ENCODE measurements around the gene GP1BA.

Gene GP1BA

DNA sequence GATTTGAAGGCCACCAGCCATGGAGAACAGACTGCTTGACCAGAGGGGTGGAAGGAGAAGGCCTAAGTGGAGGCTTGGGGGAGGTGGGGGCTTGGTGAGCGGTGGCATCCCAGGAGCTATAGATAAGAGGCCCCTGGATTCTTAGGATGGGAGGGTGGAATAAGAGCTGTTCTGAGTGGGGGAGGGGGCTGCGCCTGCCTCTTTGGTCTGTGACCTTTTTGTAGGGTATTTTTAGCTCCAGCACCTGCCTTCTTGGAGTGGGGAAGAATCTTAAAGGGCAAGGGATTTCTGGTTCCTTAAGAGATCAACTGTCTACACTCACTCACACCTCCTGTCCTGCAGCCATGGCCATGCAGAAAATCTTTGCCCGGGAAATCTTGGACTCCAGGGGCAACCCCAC lies 19.4 kb downstream of the GP1BA start:
- no peak for DNase-seq

DNA sequence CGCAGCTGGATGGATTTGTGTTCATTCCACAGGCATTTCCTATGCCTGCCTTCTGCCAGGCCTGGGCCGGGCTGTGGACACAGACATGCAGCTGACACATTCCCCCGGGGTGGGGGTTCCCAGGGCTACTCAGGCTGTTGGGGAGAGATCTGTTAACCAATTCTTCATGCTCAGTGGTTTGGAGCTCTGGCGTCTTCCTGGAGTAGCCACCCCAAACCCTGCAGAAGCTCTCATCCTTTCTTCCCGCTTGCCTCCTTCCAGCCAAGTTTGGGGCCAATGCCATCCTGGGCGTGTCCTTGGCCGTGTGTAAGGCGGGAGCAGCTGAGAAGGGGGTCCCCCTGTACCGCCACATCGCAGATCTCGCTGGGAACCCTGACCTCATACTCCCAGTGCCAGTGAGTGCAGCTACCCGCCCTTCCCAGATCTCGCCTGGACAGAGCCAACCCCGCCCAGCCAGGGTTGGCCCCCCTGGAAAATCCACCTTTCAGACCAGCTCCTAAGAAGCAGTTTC lies 21.4 kb downstream of the GP1BA start:
- DNase-seq, result no peak

DNA sequence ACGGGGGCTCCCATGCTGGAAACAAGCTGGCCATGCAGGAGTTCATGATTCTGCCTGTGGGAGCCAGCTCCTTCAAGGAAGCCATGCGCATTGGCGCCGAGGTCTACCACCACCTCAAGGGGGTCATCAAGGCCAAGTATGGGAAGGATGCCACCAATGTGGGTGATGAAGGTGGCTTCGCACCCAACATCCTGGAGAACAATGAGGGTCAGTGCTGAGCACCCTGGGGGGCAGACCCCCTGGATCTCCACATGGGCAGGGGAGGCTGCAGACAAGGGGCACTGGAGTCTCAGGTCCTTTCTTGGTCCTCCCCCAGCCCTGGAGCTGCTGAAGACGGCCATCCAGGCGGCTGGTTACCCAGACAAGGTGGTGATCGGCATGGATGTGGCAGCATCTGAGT lies 23.0 kb downstream of the GP1BA start:
- no peak for DNase-seq

DNA sequence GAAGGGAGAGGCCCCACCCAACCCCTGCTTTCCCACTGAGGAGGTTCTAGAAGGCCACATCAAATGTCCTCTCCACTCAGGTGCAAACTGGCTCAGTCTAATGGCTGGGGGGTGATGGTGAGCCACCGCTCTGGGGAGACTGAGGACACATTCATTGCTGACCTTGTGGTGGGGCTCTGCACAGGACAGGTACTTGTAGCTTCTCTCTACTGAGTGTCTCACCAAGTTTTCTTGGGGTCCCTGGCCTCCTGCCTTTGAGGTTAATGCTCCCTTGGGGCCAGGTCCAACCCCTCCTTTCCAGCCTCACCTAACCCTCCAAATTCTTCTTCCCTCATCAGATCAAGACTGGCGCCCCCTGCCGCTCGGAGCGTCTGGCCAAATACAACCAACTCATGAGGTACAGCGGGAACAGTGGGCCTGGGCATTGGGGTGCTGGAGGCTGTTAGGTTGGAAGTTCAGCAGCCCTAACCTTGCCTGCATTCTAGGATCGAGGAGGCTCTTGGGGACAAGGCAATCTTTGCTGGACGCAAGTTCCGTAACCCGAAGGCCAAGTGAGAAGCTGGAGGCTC lies 24.5 kb downstream of the GP1BA start:
- DNase-seq, result peak; percentile 51

DNA sequence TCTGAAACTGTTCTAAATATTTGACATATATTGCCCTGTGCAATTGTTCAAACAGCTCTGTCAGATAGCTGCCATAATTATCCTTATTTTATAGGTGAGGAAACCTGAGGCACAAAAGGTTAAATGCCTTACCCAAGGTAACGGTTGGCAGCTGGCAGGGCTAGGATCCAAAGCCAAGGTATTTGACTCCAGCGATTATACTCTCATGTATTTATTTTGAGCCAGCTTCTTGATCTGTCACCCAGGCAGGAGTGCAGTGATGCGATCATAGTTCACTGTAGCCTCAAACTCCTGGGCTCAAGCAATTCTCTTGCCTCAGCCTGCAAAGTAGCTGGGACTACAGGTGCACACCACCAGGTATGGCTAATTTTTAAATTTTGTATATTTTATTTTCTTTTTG lies 26.0 kb downstream of the GP1BA start:
- DNase-seq, result no peak

DNA sequence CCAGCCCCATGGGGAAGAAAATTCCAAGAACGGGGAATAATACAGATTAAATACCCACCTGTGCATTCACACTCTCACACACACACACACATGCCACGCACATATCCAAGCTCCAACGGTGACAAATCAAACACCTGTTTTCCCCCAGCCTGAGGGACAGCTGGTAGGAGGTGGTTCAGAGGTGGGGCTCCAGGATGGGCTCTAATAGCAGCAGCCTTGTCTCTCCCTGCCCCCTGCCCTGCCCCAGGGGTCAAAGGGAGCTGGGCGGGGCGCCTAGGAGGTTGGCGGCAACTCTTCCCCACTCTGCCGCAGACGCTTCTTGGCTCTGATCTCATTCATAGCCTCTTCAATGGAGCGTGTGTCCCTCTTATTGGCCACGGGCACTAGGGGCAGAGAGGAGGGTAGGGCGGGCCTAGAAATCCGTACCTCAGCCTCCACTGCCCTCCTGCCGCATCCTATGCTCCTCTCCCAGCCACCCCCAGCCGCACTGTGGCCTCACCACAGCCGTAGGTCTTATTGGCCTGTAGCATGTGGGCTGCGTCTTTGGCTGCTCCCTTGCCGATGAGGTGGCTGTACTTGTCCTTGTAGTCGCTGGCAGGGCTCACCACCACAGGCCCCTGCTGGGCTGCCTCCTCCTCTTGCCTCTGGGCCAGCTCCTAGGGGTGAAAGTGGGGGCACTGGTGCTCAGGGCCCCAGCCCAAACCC lies 27.3 kb downstream of the GP1BA start:
- no peak for DNase-seq

DNA sequence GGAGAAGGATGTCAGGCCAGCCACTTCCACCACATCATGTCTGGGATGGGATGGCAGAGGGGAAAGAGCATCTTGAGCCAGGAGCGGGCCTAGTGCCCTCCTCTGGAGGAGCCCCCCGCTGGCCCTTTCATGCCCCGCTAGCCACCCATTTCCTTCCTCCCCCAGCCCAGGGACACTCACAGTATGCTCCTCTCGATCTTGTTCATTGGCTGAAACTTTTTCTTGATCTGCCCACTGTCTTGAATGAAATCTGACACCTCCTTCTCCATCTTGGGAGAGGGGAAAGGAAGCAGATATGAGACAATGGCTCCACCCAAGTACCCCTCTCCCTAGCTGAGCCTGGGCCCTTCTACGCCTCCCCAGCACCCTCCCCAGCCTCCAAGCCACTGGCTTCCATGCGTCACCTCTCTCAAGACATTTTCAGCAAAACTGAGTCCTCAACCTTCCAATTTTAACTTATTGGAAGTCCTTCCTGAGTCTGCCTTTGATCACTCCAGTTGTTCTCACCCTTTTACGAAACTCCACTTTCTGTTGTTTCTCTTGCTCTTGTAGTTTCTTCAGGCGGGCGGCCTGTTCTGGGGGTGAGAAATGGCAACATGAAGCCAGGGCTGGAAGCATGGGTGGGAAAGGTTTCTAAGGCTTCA lies 28.3 kb downstream of the GP1BA start:
- DNase-seq, result no peak

DNA sequence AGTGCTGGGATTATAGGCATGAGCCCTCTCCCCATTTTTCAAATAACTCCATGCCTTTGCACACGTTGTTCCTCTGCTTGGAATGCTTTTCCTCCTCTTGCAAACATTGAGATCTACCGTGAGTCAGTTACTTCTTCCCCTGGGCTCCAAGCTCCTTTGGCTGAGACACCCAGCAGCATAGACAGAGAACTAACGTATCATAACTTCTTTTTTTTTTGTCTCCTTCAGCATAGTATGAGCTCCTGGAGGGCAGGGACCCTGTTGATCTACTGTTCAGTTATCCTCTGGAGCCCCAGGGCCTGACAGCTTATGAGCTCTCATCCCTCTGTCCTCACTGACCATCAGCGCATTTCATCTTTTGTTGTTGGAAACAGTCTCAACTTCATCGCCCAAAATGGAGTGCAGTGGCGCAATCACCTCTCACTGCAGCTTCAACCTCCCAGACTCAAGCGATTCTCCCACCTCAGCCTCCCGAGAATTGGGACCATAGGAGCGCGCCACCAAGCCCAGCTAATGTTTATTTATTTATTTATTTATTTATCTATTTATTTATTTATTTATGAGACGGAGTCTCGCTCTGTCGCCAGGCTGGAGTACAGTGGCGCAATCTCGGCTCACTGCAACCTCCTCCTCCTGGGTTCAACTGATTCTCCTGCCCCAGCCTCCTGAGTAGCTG lies 33.4 kb downstream of the GP1BA start:
- no peak for DNase-seq

DNA sequence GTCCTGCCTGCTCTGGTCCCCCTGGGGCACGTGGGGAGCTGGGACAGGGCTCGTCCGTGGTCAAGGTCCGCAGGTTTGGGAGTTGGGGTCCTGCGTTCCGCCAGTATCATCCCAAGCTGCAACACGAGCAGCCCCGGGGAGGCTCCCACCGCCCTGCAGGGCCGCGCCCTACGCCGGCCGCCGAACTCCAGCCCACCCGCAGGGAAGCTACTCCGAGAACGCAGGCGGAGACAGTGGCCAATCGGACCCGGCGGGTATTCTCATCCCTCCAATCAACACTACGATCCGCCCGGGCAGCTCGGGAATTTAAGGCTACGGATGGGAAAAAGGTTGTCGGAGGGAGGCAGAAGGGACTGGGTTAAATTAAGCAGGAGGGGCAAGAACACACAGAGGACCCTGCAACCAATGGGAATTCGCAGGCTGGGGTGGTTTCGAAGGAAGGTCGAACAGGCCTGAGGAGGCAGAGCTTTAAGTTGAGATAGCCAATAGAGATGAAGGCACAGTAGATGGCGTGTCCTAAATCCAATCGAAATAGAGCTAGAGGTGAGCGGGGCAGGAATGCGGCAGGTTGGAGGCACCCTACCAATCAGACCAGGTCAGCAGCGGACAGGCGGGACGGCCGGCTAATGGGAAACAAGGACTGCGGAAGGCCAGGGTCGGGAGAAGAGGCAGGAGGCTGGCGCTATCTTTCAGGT lies 34.9 kb downstream of the GP1BA start:
- peak; percentile 88 for DNase-seq

DNA sequence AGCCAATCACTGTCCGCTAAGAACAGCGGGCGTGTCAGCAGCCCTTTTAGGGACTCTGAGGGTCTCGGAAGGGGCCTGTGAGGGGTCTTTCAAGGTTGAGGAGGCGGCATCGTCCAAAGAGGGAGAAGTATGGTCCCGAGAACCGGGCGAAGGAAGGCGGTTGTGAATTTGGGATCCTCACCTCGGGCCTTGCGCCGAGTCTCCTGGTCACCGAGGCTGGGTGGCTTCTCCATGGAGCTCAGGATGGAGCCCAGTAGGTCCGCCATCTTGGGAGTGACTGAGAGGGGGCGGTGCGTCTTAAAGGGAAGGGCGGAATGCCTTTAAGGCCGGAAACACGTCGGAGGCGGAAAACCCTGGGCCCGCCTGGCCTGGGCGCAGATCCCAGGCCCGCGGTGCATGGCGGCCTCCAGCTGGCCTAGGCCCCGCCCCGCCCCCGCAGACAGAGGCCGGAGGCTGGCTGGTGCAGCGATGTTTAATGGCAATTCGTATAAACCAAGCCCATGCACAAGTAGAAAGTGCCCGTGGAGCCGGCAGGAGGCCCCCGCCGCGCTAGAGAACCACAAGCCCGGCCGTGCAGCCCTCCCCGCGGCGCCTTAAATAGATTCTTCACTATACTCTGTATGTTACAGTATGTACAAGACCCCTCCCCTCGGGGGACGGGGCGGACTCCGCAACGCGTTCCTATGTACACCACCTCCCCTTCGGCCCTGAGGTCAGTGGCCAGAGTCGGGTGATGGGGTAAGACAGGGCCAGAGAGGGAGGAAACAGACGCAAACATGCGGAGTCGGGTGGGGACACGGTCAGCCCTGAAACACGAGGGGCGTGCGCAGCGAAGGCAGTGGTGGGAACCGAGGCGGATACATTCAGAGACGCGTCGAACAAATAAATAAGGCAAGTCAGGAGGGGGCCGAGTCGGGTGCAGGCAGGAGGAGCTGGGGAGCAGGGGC lies 35.7 kb downstream of the GP1BA start, which contains the start of gene SPAG7:
TSS of gene SPAG7 (minus strand) at position 279 of the 947 bp plus-strand sequence. CDS start at position 266, 13 bp downstream.
- peak; percentile 90 for DNase-seq

DNA sequence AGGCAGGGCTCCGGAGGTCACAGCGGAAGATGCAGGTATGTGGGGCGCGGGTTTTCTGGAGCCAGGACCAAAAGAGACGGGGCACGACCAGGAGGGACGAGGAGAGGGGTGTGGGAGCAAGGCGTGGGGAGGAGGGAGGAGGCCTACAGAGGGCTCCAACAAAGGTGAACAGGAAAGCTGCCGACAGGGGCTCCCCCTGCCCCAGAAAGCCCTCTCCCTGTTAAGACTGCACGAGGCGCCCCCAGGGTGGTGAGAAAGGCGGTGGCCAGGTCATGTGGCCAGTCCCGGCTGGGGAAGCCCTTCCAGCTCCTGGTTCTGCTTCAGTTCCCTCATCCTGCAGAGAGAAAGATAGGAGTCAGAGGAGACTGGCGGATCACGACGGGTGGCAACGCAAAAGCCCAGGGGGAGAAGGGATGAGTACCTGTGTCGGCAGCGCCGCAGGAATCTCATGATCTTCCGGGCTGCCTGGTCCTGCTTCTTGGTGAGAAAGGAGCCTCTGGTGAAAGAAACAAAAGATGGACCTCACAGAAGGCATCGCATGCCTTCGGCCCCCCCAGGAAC lies 36.5 kb downstream of the GP1BA start:
- DNase-seq, result no peak

DNA sequence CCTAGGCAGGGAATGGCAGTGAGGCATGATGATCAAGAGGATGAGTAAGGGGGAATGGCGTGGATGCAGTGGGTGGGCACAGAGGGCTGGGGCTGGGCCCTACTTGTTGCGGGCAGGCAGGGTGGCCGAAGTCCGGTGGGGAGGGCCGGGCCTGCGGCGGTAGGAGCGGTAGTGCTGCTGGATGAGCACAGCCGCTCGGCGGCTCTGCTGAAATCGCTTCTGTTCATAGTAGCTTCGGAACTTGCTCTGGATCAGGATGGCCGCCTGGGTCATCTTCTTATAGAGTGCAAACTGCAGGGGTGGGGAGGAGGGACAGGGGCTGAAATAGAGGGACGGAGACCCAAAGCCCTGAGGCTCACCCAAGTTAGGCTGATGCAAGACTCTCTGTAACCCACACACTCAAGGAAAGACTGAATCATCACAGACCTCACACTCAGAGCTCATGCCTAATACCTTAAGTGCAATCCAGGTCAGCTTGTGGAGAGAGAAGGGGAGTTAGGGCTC lies 37.0 kb downstream of the GP1BA start:
- no peak for DNase-seq

DNA sequence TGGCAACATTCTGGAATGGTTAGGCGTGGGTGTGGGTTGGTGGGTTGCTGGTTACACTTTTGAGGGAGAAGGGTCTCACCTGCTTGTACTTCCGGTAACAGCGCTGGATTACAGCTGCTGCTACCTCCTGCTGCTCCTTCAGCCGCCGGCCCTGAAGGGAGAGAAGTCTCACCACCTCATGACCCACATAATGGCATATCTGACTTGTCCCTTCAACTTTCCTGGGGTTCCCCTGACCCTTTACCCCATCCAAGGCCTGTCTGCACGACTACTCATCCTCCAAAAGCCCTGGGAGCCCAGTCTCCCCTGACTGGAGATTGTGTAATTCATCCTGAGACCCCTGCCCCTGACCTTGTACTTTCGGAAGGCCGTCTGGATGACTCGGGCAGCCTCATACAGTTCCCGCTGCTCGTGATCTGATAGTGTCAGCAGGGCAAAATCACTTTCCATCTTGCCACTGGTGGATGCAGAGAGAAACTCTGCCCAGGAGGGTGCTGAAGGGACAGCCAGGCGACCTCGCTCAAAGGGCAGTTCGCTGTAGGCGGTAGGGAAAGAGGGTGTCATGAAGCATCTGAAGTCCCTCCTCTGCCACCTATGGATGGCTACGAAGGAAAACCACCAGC lies 37.6 kb downstream of the GP1BA start:
- no peak for DNase-seq

DNA sequence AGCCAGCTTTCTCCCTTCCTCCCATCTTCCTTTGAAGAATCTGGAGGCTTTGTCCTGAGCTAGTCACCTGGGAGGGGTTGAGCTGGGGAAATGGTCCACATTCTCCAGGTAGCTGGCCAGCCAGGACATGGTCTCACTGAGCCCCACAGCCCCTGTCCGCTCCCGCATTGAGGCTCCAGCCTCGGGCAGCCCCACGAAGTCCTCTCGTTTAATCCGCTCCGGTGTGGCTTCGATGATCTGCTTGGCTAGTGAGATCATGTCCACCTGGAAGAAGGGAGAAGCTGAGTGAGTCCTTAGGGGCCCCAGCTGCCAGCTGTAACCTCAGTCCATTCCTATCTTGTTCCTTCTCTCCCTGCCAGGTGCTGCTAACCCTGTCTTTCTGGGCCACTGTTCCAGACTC lies 38.2 kb downstream of the GP1BA start:
- DNase-seq, result no peak

DNA sequence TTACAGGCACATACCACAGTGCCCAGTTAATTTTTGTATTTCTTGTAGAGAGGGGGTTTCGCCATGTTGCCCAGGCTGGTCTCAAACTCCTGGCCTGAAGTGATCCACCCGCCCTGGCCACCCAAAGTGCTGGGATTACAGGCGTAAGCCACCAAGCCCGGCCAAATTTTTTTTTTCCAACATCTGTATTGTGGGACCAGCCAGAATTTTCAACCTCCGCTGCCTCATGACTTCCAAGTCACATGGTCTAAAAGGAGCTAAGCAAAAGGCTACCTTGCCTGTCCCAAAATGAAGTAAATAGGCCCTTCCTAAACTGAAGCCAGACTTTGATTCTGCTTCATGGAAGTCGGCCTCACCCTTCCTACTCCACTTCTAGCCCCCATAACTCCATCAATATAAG lies 39.7 kb downstream of the GP1BA start:
- no peak for DNase-seq

DNA sequence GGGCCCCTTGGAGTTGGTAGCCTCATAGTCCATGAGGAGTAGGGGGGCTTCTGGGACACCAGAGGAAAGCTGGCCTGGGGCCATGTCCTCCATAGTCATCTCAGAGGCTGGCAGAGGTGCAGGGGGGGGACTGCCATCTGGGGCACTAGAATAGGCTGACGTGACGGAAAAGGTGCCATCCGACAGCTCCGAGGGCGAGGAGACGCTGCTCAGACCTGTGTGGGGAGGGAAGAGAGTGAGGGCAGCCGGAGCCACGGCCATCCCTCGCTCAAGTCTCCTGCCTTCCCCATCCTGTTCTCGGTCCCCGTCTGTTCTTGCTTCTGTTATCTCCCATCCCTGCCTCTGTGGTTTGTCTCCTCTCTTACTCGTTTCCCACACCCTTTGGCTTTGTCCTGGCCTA lies 40.2 kb downstream of the GP1BA start:
- DNase-seq, result no peak

DNA sequence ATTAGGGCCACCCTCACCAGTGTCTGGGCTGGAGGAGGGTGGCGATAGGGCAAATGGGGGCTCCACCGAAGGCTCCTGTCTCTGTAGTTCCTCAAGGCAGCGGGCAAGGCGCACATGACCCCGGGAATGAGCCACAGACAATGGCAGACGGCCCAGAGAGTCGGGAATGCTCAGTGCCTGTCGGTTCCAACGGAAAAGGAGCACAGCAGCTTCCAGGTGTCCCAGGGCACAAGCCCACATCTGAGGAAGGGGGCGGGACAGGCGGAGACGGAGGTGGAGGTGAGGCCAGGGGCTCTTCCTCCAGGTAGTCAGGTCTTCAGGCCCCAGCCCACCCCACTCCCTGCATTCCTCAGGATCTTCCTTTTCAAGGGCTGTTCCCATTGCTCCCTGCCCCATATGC lies 40.7 kb downstream of the GP1BA start:
- no peak for DNase-seq

DNA sequence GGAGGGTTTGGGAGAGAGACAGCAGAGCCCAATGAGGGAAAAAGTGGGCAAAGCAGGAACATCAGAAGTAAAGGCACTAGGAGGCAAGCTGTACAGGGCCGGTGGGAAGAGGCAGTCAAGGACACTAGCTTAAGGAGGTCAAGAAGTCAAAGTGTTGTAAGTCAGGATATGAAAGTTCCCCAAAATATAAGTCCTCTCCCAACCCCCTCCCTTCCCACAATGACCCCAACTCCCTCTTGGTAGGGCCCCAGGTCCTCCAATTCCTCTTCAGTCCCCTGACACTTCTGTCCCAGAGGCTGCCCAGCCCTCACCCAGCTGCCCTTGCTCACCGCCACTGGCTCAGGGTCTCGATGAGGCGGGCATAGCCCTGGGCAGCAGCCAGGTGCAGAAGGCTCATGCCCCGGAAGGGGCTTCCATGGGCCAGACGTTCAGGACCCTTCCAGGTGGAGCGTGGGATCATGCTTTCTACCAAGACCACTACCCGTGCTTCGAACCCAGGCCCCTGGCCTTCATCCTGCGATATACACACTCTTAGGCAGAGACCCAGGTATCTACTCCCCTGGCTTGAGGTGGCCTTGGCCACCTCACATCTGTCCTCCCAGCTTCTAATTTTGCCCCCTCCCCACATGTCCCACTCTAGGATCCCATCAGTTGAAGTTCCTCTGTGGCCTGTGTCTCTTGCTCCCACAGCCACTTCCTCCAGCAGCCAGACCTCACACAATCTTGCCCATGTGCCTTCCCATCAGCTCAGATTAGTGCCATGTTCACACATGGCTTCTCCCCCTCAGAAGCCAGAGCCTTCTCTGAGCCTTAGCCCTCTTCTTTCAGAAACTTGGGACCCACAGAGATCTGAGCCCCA lies 41.4 kb downstream of the GP1BA start:
- no peak for DNase-seq

DNA sequence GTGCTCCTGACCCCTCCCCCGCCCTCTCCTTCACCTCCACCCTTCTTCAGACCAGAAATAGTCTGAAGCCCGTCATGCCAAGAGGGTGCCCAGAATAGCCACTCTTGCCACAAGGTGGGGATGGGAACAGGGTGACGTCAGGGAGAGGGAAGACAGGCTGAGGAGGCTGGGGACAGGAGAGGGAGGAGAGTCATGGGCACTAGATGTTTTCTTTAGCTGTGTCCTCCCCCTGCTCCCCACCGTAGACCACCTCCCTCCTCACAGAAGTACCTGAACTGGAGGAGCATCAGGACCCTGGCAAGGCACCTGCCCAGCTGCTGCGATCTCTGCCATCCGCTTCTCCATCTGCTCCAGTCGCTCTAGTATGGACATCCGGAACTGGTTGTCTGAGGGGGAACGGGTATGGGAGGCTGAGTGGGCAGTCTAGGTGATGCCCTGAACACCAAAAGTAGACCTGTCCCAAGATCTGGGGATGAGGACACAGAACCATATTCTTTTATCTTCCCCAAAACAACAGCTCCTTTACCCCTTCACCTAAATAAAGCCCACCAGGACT lies 42.1 kb downstream of the GP1BA start:
- DNase-seq, result no peak
